ENCODE results near the gene SNX27.

DNA sequence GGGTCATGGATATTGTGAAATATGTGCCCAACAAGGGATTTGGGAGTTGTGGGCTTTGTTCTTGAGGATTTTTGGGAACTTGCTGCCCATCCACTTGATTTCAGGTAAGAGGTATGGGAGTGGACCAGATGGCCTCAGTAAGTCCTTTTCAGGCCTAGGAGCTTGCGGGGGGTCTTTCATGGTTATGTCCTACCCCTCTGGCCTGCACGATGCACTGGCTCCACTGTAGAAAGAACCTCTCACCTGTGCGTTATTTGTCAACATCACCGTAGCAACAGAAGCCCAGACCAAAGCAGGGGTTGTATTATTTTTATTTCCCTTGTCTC, 118.1 kb downstream of the SNX27 start:
- TF ChIP-seq AR (CRISPR knock-in tag; IDR thresholded peaks at IDR 0.05) (no peak), JAZF1 (CRISPR knock-in tag; IDR thresholded peaks at IDR 0.05) (no peak), NR3C1 (CRISPR knock-in tag; conservative IDR thresholded peaks at IDR 0.05; ENCODE audit: low read depth) (no peak), JUN (CRISPR knock-in tag; IDR thresholded peaks at IDR 0.05) (no peak)
- TF ChIP-seq, protein P1, sequence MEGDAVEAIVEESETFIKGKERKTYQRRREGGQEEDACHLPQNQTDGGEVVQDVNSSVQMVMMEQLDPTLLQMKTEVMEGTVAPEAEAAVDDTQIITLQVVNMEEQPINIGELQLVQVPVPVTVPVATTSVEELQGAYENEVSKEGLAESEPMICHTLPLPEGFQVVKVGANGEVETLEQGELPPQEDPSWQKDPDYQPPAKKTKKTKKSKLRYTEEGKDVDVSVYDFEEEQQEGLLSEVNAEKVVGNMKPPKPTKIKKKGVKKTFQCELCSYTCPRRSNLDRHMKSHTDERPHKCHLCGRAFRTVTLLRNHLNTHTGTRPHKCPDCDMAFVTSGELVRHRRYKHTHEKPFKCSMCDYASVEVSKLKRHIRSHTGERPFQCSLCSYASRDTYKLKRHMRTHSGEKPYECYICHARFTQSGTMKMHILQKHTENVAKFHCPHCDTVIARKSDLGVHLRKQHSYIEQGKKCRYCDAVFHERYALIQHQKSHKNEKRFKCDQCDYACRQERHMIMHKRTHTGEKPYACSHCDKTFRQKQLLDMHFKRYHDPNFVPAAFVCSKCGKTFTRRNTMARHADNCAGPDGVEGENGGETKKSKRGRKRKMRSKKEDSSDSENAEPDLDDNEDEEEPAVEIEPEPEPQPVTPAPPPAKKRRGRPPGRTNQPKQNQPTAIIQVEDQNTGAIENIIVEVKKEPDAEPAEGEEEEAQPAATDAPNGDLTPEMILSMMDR (IDR thresholded peaks at IDR 0.05): no peak
- TF ChIP-seq, protein P2, sequence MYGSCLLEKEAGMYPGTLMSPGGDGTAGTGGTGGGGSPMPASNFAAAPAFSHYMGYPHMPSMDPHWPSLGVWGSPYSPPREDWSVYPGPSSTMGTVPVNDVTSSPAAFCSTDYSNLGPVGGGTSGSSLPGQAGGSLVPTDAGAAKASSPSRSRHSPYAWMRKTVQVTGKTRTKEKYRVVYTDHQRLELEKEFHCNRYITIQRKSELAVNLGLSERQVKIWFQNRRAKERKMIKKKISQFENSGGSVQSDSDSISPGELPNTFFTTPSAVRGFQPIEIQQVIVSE (CRISPR knock-in tag; IDR thresholded peaks at IDR 0.05; ENCODE audit: borderline replicate concordance): no peak
- TF ChIP-seq, protein P3, sequence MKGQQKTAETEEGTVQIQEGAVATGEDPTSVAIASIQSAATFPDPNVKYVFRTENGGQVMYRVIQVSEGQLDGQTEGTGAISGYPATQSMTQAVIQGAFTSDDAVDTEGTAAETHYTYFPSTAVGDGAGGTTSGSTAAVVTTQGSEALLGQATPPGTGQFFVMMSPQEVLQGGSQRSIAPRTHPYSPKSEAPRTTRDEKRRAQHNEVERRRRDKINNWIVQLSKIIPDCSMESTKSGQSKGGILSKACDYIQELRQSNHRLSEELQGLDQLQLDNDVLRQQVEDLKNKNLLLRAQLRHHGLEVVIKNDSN (CRISPR knock-in tag; IDR thresholded peaks at IDR 0.05): no peak

Measured in WTC11 (cell line).